Inflammatory macrophage (primary cell): Measurements from ENCODE around the gene COL5A3.
A peak's percentile ranks its signal among the peaks of the same experiment; 100 is the strongest.
"Not testable (repeated sequence)": the region's sequence is repeated elsewhere in the genome, so short reads cannot be mapped to it uniquely, and the experiment has no call there.

Experiments used
- DNase-seq, 2 donors: peaks; one replicate each; pipeline ENCODE4 v3.0.0-alpha.2; 2020 to 2022

The COL5A3 gene

GRCh38 chr19:9970481-9970880 lies 39.8 kb downstream of the COL5A3 start:
- no peak for DNase-seq

- no peak for DNase-seq
Observed at GRCh38 chr19:9969688-9969975, 40.7 kb downstream of the COL5A3 start.

DNA sequence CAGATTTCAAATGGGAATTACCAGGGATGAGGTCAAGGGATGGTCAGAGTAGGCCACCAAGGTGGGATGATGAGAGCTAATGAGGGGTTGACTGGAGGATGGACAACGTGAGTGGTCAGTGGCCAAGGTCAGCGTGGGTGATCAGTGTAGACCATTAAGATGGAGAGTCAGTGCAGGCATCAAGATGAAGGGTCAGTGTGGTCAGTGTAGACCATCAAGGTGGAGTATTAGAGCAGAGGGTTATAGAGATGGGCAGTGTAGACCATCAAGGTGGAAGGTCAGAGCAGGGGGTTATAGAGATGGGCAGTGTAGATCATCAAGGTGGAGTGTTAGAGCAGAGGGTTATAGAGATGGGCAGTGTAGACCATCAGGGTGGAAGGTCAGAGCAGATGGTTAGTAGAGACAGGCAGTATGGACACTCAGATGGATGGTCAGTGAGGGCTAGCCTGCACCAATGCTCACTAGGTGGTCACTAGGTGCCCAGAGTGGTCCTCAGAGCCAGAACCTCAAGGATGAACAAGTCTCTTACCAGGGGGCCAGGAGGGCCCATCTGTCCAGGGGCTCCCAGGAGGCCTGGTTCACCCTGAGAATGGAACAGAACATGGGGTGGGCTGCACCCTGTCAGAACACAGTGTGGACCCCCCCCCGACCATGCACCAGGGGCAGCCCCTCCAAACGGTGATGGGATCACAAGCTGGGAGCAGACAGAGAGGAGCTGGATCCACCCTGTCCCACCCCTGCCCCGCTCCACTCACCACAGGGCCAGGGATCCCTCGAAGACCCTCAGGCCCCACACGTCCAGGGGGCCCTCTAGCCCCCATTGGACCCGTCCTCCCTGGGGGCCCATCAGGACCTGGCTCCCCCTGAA lies 41.2 kb downstream of the COL5A3 start:
- no peak for DNase-seq

GRCh38 chr19:9967326-9967725 lies 43.0 kb downstream of the COL5A3 start:
- no peak for DNase-seq

GRCh38 chr19:9966448-9966847 lies 43.9 kb downstream of the COL5A3 start:
- no peak for DNase-seq

DNA sequence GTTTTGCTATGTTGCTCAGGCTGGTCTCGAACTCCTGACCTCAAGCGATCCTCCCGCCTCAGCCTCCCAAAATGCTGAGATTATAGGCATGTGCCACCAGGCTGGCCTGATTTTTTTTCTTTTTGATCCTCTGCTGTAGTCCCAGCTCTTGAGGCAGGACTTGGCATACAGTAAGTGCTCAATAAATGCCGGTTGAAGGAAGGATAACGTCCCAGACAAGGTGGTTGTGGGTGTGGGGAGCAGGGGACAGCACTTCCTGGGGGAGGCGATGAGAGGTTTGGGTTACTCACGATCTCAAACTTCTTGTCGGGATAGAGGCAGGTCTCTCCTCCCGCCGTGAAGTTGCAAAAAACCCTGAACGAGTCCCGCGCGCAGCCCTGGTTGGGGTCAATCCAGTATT lies 44.3 kb downstream of the COL5A3 start:
- no peak for DNase-seq

- DNase-seq: no peak
Observed at GRCh38 chr19:9962623-9963290, 47.5 kb downstream of the COL5A3 start.

DNA sequence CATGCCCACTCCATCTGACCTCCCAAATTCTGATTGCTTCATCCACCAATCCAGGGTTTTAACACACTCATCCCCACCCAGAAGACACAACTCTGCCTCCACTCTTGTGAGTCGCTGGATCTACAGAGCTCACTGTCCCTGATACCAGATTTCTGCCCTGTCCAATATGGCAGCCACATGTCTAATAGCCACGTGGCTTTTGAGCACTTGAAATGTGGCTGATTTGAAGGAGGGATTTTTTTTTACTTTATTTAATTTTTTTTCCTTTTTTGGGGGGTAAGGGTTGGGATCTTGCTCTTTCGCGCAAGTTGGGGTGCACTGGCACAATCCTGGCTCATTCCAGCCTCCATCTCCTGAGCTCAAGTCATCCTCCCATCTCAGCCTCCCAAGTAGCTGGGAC lies 49.2 kb downstream of the COL5A3 start:
- no peak for DNase-seq

DNA sequence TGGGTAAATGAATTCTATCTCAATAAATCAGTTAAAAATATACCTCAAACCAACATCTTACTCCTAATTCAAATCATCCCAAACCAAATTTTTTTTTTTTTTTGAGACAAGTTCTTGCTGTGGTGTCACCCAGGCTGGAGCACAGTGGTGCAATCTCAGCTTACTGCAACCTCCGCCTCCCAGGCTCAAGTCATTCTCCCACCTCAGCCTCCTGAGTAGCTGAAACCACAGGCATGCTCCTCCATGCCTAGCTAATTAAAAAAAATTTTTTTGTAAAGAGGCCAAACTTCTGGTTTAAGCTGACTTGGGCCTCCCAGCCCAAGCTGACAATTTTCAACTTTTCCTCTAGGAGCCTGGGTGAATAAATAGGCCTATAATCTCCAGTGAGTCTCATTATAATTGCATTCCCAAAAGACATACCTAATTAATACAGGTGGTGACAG lies 51.9 kb downstream of the COL5A3 start:
- DNase-seq: no peak

DNA sequence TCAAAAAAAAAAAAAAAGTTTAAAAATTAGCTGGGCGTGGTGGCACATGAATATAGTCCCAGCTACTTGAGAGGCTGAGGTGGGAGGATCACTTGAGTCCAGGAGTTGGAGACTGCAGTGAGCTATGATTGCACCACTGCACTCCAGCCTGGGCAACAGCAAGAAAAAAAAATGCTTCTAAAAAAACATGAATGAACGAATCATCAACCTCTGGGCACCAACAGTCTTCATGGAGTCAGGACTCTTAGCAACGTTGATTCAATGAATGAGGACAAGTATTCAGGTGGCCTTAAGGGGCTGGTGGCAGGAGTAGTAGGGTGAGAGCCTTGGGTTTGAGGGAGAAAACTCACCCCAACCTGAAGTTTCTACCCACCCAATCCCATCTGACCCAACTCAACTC lies 53.3 kb downstream of the COL5A3 start:
- no peak for DNase-seq

DNA sequence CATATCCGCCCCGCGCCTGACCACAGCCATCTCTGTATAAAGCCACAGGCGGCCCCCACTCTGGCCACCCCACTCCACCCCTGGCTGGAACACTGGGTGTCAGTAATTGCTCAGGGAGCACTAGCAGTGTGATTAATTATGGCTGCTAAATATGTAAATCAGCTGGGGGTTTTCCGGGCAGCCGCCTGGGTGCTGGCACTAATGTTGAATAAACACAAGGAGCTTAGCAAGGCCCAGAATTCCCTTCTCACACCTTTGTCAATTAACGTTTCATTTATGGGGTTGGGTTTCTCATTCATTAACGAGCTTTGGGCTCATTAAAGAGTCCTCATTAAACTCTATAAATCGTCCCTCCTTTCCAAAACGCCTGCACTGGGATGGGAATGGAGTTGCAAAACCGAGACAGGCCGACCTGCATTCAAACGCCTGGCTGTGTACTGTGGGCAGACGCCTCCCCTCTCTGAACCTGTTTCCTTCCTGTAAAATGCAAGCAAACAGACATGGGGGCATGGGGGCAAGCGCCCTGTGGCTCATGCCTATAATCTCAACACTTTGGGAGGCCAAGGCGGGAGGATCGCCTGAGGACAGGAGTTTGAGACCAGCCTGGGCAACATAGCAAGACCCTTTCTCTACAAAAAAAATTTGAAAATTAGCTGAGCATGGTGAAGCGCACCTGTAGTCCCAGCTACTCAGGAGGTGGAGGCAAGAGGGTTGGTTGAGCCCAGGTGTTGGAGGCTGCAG lies 56.3 kb downstream of the COL5A3 start:
- DNase-seq: no peak

DNA sequence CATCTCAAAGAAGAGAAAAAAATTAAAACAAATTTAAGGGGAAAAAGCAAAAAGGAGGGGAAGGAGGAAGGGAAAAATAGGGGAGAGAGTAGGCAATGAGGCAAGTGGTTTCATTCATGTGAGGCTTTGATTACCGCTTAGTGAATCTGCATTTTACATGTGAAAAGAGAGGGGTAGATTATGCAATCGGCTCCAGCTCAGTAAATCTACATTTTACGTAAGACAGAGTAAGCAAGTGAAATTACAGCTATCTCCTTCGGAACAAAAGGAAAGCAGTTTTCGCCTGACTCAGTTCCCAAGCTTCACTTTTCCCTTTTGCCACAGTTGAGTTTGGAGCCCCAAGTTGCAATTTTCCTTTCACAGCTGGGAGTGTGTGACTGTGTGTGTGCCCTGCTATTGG lies 58.0 kb downstream of the COL5A3 start:
- no peak for DNase-seq

DNA sequence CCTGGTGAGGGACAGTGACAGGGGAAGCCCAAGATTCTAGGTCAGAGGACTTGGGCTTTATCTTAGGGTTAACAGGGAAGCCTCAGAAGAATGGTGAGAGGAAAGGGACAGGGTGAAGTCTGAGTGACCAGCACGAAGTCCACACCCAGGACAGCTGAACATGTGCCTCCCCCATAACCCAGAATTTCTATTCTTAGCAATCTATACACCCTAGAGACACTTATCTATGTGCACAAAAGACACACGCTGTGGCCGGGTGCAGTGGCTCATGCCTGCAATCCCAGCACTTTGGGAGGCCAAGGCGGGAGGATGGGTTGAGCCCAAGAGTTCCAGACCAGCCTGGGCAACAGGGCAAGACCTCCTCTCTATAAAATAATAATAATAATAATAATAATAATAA lies 62.9 kb downstream of the COL5A3 start:
- DNase-seq: no peak

DNA sequence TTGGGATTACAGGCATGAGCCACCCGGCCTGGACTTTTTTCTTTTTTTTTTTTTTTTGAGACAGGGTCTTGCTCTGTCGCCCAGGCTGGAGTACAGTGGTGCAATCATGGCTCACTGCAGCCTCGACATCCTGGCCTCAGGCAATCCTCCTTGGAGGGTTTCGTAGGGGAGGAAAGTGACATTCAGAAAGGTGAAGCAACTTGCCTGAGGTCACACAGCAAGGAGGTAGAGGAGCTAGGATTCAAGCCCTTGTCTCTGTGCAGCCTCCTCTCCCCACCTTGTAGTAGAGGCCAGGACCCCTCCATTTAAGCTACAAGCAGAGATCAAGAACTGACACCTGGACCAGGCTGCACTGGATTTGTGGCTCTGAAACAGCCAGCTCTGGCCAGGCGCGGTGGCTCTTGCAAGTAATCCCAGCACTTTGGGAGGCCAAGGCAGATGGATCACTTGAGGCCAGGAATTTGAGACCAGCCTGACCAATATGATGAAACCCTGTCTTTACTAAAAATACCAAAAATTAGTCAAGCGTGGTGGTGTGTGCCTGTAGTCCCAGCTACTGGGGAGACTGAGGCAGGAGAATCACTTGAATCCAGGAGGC lies 63.7 kb downstream of the COL5A3 start:
- DNase-seq: not testable (repeated sequence)

GRCh38 chr19:9945319-9945966 lies 64.9 kb downstream of the COL5A3 start:
- DNase-seq: peak in 1 of 2 donors; percentile 3

DNA sequence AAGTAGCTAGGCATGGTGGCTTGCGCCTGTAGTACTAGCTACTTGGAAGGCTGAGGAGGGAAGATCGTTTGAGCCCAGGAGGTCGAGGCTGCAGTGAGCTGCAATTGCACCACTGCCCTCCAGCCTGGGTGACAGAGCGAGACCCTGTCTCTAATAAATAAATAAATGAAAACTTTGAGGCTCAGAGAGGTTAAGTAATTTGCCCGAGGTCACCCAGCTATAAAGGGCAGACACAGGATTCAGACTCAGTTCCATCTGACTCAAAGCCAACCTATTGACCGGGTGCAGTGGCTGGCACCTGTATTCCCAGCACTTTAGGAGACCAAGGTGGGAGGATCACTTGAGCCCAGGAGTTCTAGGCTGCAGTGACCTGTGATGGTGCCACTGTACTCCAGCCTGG lies 66.6 kb downstream of the COL5A3 start:
- no peak for DNase-seq

GRCh38 chr19:9941671-9942070 lies 68.6 kb downstream of the COL5A3 start:
- no peak for DNase-seq

DNA sequence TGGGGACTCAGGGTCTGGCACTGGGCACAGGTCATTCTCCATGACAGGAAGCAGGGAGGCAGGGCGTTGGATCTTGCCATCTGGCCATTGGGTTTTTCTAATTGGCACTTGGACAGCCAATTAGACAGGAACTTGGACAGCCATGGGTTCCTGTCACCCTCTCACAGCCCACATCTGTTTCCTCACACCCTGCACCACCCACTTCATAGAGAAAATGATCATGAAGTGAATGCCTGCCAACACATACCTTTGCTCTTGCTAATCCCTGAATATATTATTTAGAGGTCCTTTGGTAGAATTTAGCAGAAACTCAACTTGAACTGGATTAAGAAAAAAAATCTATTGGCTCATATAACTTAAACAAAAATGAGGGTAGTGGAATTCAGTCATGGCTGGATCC lies 69.1 kb downstream of the COL5A3 start:
- DNase-seq: no peak

- no peak for DNase-seq
Observed at GRCh38 chr19:9940778-9941177, 69.5 kb downstream of the COL5A3 start.

DNA sequence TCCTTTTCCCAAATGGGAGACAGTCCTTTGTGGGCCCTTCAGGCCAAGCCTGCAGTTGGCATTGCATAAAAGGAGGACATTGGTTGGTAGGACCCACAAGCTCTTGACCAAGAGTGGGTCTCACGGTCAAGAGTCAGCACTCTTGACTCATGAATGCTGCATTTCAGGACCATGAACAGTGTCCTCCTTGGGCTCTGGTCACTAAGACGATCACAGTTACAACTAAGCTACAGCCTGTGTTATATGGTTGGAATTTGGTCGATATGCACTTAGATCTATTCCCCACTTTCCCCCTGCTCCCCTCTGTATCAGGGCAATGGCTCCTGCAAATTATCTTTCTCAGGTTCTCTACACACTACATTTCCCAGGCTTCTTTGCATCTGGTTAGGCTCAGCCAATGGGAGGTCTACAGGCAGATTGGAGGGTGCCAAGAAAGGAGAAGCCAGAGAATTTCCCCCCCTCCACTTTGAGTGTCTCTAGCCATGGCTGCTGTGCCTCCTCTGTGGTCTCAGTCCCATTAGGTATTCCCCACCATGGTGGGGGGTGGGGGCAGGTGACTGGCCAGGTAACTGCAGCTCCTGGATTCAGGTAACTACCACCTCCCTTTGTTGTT lies 70.9 kb downstream of the COL5A3 start:
- peak in 1 of 2 donors; percentile 4 for DNase-seq

- DNase-seq: no peak
Observed at GRCh38 chr19:9937001-9937411, 73.3 kb downstream of the COL5A3 start.

- no peak for DNase-seq
Observed at GRCh38 chr19:9936326-9937000, 73.8 kb downstream of the COL5A3 start, which contains the start of gene OLFM2. Gene OLFM2 (minus strand): TSS chr19:9936515. CDS start chr19:9936366, 149 bp downstream.
